DLD1 (cell line): ENCODE results near the gene CENPQ.
"Not testable (repeated sequence)": the region's sequence is repeated elsewhere in the genome, so short reads cannot be mapped to it uniquely, and the experiment has no call there.

Source experiments
- in situ Hi-C: cut with HindIII; loops from 2 replicates; pipeline ENCODE4 v1.10.0; 2017; ENCODE audit warnings: low sequenced_read_pairs

The CENPQ gene, protein sequence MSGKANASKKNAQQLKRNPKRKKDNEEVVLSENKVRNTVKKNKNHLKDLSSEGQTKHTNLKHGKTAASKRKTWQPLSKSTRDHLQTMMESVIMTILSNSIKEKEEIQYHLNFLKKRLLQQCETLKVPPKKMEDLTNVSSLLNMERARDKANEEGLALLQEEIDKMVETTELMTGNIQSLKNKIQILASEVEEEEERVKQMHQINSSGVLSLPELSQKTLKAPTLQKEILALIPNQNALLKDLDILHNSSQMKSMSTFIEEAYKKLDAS

DNA sequence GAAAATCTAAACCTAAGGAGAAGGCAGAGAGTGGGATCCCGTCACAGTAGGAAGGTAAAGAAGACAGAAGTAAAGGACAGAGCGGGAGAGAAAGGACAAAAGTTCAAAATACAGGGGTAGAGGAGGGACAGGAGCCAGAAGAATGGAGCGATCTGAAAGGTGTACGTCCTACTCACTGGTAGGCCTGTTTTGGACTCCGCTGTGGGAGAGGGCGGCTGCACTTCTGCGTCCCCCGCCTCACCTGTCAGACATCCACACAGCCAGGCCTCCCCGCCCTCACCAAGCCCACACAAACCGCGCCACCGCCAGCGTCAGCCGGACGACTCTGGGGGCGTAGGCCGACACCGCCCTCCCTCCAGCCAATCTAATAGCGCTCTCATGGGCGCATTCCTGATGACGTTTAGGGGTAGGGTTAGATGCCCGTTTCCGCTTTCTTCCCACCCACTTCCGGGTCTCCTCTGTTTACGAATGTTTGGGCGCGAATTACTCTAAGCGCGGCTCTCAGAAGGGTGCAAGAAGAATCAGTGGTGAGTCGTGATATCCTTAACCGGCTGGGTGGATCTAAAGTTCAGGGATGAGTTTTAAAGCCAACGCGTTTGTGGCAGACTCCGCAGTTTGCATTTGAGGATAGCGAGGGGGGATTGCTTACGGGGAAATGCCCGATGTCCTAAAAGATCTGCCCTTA lies at the start of gene CENPQ, which contains the start of gene MMUT:
Gene CENPQ, plus strand, starts transcription at position 444 of the 685 bp plus-strand sequence. CDS start 6,807 bp downstream, outside the sequence.
Gene MMUT, minus strand, starts transcription at position 327 of the 685 bp plus-strand sequence. CDS start 3,787 bp downstream, outside the sequence.
- in situ Hi-C loops = loop anchor here (5.0 kb wide), 1 partner anchor 51 kb away; no protein-coding TSS in a partner anchor

- in situ Hi-C loops = no loop called here
These were observed 47.8 kb upstream of the CENPQ start for GRCh38 chr6:49415358-49415757.

- in situ Hi-C loops = no loop called here
These were observed 47.0 kb upstream of the CENPQ start for GRCh38 chr6:49416195-49416594.

- in situ Hi-C loops = no loop called here
These were observed 39.4 kb upstream of the CENPQ start for GRCh38 chr6:49423817-49424216.

DNA sequence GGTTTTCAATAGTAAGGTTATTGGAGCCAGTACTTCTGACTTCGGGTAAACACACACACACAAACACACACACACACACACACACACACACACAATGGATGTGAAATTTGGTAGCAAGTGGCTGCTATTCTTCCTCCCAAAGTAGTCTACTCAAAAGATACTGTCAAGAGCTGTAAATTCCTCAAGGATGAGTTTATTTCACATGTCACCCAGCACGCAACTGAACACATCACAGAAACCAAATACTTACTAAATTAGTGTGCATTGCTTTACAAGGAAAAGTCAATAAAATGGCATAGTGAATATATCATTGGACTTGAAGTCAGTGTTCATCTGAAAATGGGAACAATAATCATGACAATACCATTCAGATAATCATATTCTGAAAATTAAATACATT lies 33.0 kb upstream of the CENPQ start:
- in situ Hi-C loops = no loop called here

GRCh38 chr6:49430866-49431265 lies 32.3 kb upstream of the CENPQ start:
- in situ Hi-C loops = no loop called here

- in situ Hi-C loops = no loop called here
These were observed 9.9 kb upstream of the CENPQ start for GRCh38 chr6:49453221-49453620.

DNA sequence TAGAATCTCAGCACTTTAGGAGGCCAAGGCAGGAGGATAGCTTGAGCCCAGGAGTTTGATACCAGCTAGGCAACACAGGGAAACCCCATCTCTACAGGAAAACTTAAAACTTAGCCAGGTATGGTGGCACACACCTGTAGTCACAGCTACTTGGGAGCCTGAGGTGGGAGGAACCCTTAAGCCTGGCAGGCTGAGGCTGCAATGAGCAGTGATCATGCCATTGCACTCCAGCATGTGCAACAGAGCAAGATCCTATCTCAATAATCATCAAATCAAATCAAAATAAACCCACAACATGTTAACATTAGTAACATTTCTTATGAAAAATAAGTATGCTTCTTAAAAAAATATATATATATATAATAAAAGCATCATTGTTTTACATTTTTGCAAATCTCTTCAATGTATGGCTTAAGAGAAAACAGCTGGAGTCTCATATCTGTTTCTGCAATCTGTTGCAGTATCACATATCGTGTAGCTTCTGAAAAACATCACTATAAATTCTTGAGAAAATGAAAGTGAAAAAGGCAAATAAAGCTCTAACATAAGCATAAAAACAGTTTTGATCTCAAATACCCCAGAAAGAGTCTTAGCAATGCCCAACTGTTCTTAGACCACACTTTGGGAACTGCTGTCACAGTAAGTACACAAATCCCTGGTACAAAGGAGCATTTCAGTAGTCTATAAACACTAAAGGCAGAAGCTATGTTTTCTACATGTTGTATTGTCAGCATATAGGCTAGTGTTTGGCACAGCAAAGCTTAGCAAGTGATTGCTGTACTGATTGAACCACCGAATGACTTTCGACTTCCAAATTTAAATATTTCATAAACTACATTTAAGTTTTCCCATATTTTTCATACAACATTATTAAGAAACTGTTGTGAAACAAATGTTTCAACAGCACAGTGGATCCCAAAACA lies 8.1 kb upstream of the CENPQ start:
- in situ Hi-C loops = no loop called here

- in situ Hi-C loops = no loop called here
These were observed 5.4 kb upstream of the CENPQ start for GRCh38 chr6:49457771-49458170.

DNA sequence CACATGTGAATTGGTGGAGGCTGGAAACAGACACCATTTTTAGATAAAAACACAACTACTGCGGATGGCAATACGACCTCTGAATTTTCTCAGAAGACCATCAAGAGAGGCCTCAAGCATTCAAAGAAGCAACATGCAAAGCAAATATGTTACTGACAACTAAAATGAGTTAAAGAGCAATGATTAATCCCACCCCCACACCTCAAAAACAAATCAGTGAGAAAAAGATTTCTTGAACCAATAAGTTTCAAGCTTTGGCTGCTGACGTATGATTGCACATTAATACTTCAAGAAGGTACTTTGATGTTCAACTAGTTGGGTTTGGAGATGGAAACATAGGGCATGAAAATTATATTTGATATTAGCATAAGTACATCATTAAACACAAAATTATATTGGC lies 1.1 kb upstream of the CENPQ start:
- in situ Hi-C loops = loop anchor here (5.0 kb wide), 1 partner anchor 50 kb away; no protein-coding TSS in a partner anchor

- in situ Hi-C loops = loop anchor here (5.0 kb wide), 1 partner anchor 50 kb away; no protein-coding TSS in a partner anchor
These were observed 607 bp upstream of the CENPQ start for GRCh38 chr6:49462599-49462926.

- in situ Hi-C loops = loop anchor here (5.0 kb wide), 1 partner anchor 51 kb away; no protein-coding TSS in a partner anchor
These were observed 420 bp downstream of the CENPQ start for GRCh38 chr6:49463612-49463967.

DNA sequence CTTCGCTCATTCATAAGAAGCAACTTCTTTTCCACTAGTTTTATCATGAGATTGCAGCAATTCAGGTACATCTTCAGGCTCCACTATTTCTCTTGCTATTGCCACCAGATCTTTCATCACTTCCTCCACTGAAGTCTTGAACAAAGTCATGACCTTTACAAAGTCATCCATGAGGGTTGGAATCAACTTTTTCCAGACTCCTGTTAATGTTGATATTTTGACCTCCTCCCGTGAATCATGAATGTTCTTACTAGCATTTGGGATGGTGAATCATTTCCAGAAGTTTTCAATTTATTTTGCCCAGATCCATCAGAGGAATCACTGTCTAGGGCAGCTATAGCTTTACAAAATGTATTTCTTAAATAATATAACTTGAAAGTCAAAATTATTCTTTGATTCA lies 1.5 kb downstream of the CENPQ start:
- in situ Hi-C loops = loop anchor here (5.0 kb wide), 1 partner anchor 52 kb away; no protein-coding TSS in a partner anchor

DNA sequence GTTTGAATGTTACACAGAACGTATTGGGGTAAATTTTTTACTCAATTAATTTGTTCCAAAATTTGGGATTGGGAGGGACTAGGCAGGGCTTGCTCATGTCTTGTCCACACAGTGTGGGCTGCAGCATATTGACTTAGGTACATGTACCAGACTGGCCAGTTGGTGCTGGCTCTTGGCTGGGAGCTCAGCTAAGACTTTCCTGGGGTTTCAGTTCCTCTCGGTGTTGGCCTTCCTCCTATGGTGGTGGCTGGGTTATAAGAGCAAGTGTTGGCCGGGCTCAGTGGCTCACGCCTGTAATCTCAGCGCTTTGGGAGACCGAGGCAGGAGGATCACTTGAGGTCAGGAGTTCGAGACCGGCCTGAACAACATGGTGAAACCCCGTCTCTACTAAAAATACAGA lies 4.9 kb downstream of the CENPQ start:
- in situ Hi-C loops = no loop called here

- in situ Hi-C loops = not testable (repeated sequence)
These were observed 13.4 kb downstream of the CENPQ start for GRCh38 chr6:49476564-49476963.

GRCh38 chr6:49479308-49479970 lies 16.3 kb downstream of the CENPQ start:
- in situ Hi-C loops = no loop called here

DNA sequence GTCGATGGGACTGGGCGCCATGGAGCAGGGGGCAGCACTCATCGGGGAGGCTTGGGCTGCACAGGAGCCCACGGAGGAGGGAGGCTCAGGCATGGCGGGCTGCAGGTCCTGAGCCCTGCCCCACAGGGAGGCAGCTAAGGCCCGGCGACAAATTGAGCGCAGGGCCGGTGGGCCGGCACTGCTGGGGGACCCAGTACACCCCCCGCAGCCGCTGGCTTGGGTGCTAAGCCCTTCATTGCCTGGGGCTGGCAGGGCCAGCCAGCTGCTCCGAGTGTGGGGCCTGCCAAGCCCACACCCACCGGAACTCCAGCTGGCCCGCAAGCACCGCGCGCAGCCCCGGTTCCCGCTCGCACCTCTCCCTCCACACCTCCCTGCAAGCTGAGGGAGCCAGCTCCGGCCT lies 18.7 kb downstream of the CENPQ start:
- in situ Hi-C loops = not testable (repeated sequence)

DNA sequence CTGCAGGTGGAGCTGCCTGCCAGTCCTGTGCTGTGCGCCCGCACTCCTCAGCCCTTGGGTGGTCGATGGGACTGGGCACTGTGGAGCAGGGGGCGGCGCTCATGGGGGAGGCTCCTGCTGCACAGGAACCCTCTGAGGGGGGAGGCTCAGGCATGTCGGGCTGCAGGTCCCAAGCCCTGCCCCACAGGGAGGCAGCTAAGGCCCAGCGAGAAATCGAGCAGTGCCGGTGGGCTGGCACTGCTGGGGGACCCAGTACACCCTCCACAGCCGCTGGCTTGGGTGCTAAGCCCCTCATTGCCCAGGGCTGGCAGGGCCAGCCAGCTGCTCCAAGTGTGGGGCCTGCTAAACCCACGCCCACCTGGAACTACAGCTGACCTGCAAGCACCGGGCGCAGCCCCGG lies 20.2 kb downstream of the CENPQ start:
- in situ Hi-C loops = not testable (repeated sequence)

DNA sequence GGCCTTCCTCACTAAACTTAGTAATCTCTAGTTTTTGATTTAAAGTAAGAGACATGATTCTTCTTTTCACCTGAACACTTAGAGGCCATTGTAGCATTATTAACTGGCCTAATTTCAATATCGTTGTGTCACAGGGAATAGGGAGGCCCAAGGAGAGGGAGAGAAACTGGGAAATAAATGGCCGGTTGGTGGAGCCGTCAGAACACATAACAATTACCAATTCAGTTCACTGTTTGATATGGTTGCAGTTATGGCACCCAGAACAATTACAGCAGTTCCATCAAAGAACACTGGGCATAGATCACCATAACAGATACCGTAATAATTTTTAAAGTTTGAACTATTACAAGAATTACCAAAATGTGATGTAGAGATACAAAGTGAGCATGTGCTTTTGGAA lies 27.5 kb downstream of the CENPQ start:
- in situ Hi-C loops = no loop called here

GRCh38 chr6:49497304-49497703 lies 34.1 kb downstream of the CENPQ start:
- in situ Hi-C loops = no loop called here

DNA sequence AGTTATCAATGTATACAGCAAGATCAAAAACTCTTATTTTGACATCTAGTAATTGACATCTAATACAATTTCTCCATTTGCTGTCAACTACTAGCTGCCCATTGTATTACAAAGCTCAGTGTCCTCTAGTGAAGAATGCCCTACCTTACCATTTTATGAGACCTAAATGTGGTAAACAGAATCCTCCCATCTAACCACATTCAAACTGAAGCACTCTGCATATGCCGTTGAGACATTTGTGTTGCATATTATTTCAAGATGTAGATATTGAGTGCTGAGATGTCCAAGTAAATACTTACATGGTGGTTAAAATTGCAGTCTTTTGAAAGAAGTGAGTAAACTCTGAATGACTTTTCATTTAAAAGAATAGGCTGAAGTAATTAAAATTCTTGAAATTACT lies 36.0 kb downstream of the CENPQ start:
- in situ Hi-C loops = no loop called here
